NK-92 (cell line): ENCODE data around the gene SPTB.

Source experiments
- DNase-seq: peaks from one replicate; lab custom pipeline; 2025; ENCODE audit not compliant: unreplicated experiment; lab: John Stamatoyannopoulos, UW

Gene SPTB

GRCh38 chr14:64755781-64756221 lies 123.9 kb downstream of the SPTB start:
- DNase-seq = no peak

- no peak for DNase-seq
These were observed 125.0 kb downstream of the SPTB start for GRCh38 chr14:64754685-64755084.

- DNase-seq = no peak
These were observed 125.7 kb downstream of the SPTB start for GRCh38 chr14:64753999-64754398.

GRCh38 chr14:64753374-64753773 lies 126.3 kb downstream of the SPTB start:
- no peak for DNase-seq

- no peak for DNase-seq
These were observed 126.8 kb downstream of the SPTB start for GRCh38 chr14:64752909-64753308.

- no peak for DNase-seq
These were observed 130.6 kb downstream of the SPTB start for GRCh38 chr14:64748995-64749714.

- DNase-seq = no peak
These were observed 131.2 kb downstream of the SPTB start for GRCh38 chr14:64748521-64748920.

GRCh38 chr14:64747327-64747726 lies 132.4 kb downstream of the SPTB start:
- DNase-seq = no peak

GRCh38 chr14:64746298-64747250 lies 133.1 kb downstream of the SPTB start:
- no peak for DNase-seq

GRCh38 chr14:64745511-64746091 lies 134.1 kb downstream of the SPTB start:
- no peak for DNase-seq

GRCh38 chr14:64743061-64743460 lies 136.6 kb downstream of the SPTB start:
- DNase-seq = no peak

GRCh38 chr14:64741961-64742360 lies 137.7 kb downstream of the SPTB start:
- DNase-seq = no peak

GRCh38 chr14:64741200-64741599 lies 138.5 kb downstream of the SPTB start:
- DNase-seq = no peak

GRCh38 chr14:64738281-64738804 lies 141.4 kb downstream of the SPTB start:
- no peak for DNase-seq

GRCh38 chr14:64737391-64738280 lies 142.1 kb downstream of the SPTB start:
- no peak for DNase-seq

- DNase-seq = no peak
These were observed 143.2 kb downstream of the SPTB start for GRCh38 chr14:64736271-64737169.

GRCh38 chr14:64734990-64735389 lies 144.7 kb downstream of the SPTB start:
- no peak for DNase-seq

- no peak for DNase-seq
These were observed 145.8 kb downstream of the SPTB start for GRCh38 chr14:64733899-64734298.

GRCh38 chr14:64733321-64733720 lies 146.4 kb downstream of the SPTB start:
- DNase-seq = no peak
